GM13976 (cell line): ENCODE measurements around the gene OR14J1.
"Not testable (repeated sequence)": the region's sequence is repeated elsewhere in the genome, so short reads cannot be mapped to it uniquely, and the experiment has no call there.

Experiments
- DNase-seq: peaks from one replicate; pipeline ENCODE4 v3.0.0; 2012; ENCODE audit warnings: low spot score
- in situ Hi-C: fragments of 300-500 bp; cut with MboI; formaldehyde crosslinking; loops from one replicate; pipeline ENCODE4 v1.12.0; 2022; ENCODE audit warnings: low sequenced_read_pairs, mixed read lengths, inconsistent platforms; ENCODE audit not compliant: unreplicated experiment
- TF ChIP-seq, protein P1 (sequence below): IDR thresholded peaks from 2 replicates; pipeline ENCODE4 v1.5.1; 2012; ENCODE audit warnings: borderline replicate concordance, mild to moderate bottlenecking; ENCODE audit not compliant: insufficient read depth; ENCODE audit errors: extremely low read depth, missing control alignments, control extremely low read depth

Gene OR14J1

DNA sequence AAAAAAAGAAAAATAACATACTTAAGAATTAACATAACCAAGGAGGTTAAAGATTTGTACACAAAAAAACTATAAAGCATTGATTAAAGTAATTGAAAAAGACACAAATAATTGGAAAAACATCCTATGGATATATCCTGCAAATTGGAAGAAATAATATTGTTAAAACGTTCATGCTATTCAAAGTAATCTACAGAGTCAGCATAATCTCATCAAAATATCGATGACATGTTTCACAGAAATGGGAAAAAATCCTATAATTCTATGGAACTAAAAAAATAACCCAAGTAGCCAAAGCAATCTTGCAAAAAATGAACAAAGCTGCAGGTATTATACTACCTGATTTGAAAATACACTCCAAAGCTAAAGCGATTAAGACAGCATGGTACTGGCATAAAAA lies 43.9 kb downstream of the OR14J1 start:
- TF ChIP-seq, protein P1, sequence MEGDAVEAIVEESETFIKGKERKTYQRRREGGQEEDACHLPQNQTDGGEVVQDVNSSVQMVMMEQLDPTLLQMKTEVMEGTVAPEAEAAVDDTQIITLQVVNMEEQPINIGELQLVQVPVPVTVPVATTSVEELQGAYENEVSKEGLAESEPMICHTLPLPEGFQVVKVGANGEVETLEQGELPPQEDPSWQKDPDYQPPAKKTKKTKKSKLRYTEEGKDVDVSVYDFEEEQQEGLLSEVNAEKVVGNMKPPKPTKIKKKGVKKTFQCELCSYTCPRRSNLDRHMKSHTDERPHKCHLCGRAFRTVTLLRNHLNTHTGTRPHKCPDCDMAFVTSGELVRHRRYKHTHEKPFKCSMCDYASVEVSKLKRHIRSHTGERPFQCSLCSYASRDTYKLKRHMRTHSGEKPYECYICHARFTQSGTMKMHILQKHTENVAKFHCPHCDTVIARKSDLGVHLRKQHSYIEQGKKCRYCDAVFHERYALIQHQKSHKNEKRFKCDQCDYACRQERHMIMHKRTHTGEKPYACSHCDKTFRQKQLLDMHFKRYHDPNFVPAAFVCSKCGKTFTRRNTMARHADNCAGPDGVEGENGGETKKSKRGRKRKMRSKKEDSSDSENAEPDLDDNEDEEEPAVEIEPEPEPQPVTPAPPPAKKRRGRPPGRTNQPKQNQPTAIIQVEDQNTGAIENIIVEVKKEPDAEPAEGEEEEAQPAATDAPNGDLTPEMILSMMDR, result no peak
- DNase-seq, result no peak
- in situ Hi-C loops, result no loop called here

DNA sequence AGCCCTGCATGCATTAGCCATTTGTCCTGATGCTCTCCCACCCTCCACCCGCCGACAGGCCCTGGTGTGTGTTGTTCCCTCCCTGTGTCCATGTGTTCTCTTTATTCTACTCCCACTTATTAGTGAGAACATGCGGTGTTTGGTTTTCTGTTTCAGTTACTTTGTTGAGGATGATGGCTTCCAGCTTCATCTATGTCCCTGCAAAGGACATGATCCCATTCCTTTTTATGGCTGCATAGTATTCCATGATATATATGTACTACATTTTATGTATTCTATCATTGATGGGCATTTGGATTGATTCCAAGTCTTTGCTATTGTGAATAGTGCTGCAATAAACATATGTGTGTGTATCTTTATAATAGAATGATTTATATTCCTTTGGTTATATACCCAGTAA lies 47.8 kb downstream of the OR14J1 start:
- DNase-seq, in situ Hi-C loops: not testable (repeated sequence)

DNA sequence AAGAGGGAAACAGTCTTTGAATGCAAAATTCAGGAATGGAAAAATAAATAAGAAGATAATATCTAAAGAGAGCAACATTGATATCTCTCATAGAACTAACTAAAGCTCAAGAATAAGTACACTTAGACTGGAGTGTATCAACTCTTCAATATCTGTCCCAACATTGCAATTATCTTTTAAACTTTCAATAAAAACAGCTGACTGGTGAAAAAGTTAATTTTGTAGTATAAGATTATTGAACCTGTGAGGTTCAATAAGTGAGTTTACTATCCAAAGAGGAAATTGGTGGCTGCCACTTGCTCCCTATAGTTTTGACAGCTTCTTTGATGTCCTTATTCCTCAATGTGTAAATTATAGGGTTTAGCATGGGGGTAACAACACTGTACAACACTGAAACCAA lies 53.5 kb downstream of the OR14J1 start:
- in situ Hi-C loops, result no loop called here
- no peak for DNase-seq
- TF ChIP-seq, protein P1, result no peak

DNA sequence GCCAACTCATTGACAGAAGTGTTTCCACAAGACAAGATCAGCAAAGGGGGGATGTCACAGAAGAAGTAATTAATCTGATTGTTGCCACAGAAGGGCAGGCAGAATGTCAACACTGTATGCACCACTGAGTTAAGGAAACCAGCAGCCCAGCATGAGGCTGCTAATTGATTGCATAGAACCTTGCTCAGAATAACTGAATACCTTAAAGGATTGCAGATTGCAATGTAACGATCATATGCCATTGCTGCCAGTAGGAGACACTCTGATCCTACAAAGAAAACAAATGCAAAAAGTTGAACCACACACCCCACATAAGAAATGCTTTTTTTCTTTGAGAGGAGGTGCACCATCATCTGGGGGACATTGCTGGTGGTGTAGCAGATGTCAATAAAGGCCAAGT lies 54.1 kb downstream of the OR14J1 start:
- no peak for DNase-seq
- in situ Hi-C loops, result no loop called here
- TF ChIP-seq, protein P1, result no peak
